Lower leg skin (tissue), 4 donors: ENCODE measurements around the gene TMEM128. TPM values are rescaled to one million over a fixed set of nuclear protein-coding genes. Genes with fewer than 3 reads are reported as not detected.
"Not testable (repeated sequence)": the region's sequence is repeated elsewhere in the genome, so short reads cannot be mapped to it uniquely, and the experiment has no call there.

ENCODE experiments used
- DNase-seq, 2 donors: peaks; one replicate each; pipeline ENCODE4 v3.0.0-alpha.2; 2019; ENCODE audit warnings: low spot score in 2 of 2
- H3K4me3 ChIP-seq: fragments of 200-600 bp; sonication (generic); 2 replicates; pipeline ENCODE4 v1.5.1; 2017; ENCODE audit warnings: mild to moderate bottlenecking, low read depth; ENCODE audit not compliant: poor library complexity, severe bottlenecking
- CTCF ChIP-seq, 3 donors: fragments of 450-650 bp; IDR thresholded peaks; one replicate each; pipeline ENCODE4 v1.5.1; 2016; ENCODE audit warnings: antibody characterized with exemption in 3 of 3, mild to moderate bottlenecking in 3 of 3, moderate library complexity in 2 of 3
- POLR2A ChIP-seq, 2 donors: fragments of 450-650 bp; IDR thresholded peaks; one replicate each; pipeline ENCODE4 v1.6.1; 2016 to 2017; ENCODE audit warnings: antibody characterized with exemption in 2 of 2, mild to moderate bottlenecking in 1 of 2, moderate library complexity in 1 of 2
- WGBS, 2 donors: methylation state at CpG; one replicate each; pipeline ENCODE4 v1.1.5; 2018; 5-methylcytosine and 5-hydroxymethylcytosine counted together
- intact Hi-C: fragments of 100-400 bp; cut with DNase I; formaldehyde crosslinking; loops from one replicate; pipeline ENCODE4 v1.15.0; 2023; ENCODE audit warnings: low total_unique reads
- total RNA-seq, 4 donors: library from RNA; depleted of rRNA; stranded (reverse); fragments of >200 nt; gene quantifications; one replicate each; pipeline ENCODE4 v1.1.0, GENCODE V29; 2016

The TMEM128 gene
- total RNA-seq, 4 donors from 2014 or later = 19.5 to 24.5 (median 20.6) TPM

- 65 to 70% methylated on average over 7 of the region's 7 CpGs for WGBS, 2 donors
- no peak for TF ChIP-seq POLR2A (IDR thresholded peaks at IDR 0.05)
- no peak for TF ChIP-seq CTCF (IDR thresholded peaks at IDR 0.05)
- H3K4me3 ChIP-seq = no peak overlapping the region
- intact Hi-C loops = no loop called here
- DNase-seq = no peak
Observed at GRCh38 chr4:4216648-4217047, 31.4 kb downstream of the TMEM128 start.

GRCh38 chr4:4213674-4214073 is 34.3 kb downstream of the TMEM128 start:
- H3K4me3 ChIP-seq, intact Hi-C loops, DNase-seq: not testable (repeated sequence)
- 57 to 58% methylated on average over 4 of the region's 4 CpGs for WGBS, 2 donors

- peak in 1 of 2 donors; percentile 2 for DNase-seq
- no peak overlapping the region for H3K4me3 ChIP-seq
- TF ChIP-seq CTCF (IDR thresholded peaks at IDR 0.05) = no peak
- TF ChIP-seq POLR2A (IDR thresholded peaks at IDR 0.05) = no peak
- intact Hi-C loops = no loop called here
Observed at GRCh38 chr4:4206204-4206603, 41.8 kb downstream of the TMEM128 start.

GRCh38 chr4:4204401-4204745 is 43.6 kb downstream of the TMEM128 start:
- WGBS, 2 donors = 47 to 67% methylated on average over 3 of the region's 3 CpGs
- intact Hi-C loops = no loop called here

GRCh38 chr4:4203688-4204400 is 44.2 kb downstream of the TMEM128 start:
- intact Hi-C loops = no loop called here

More at GRCh38 chr4:4204401-4204745, 43.6 kb downstream of the TMEM128 start:
- peak in 1 of 2 donors; percentile 43 for DNase-seq
- TF ChIP-seq CTCF (IDR thresholded peaks at IDR 0.05) = no peak
- no peak for TF ChIP-seq POLR2A (IDR thresholded peaks at IDR 0.05)
- H3K4me3 ChIP-seq = no peak overlapping the region

GRCh38 chr4:4202510-4202909 is 45.5 kb downstream of the TMEM128 start:
- TF ChIP-seq POLR2A (IDR thresholded peaks at IDR 0.05) (no peak), CTCF (IDR thresholded peaks at IDR 0.05) (no peak)
- no peak overlapping the region for H3K4me3 ChIP-seq
- peak in 1 of 2 donors; percentile 21 for DNase-seq
- 48 to 54% methylated on average over 4 of the region's 4 CpGs for WGBS, 2 donors
- intact Hi-C loops = no loop called here

More at GRCh38 chr4:4203688-4204400, 44.2 kb downstream of the TMEM128 start:
- TF ChIP-seq CTCF (IDR thresholded peaks at IDR 0.05) (no peak), POLR2A (IDR thresholded peaks at IDR 0.05) (no peak)
- 38 to 46% methylated on average over 10 of the region's 10 CpGs for WGBS, 2 donors
- no peak for DNase-seq
- H3K4me3 ChIP-seq = no peak overlapping the region
